GM19099 (cell line): ENCODE measurements around the gene CNTN4.

ENCODE experiments used
- POLR2A ChIP-seq: IDR thresholded peaks from 3 replicates; pipeline ENCODE4 v1.6.1; 2011; ENCODE audit warnings: low read depth; ENCODE audit not compliant: insufficient read length; ENCODE audit errors: extremely low read depth

CNTN4 gene

DNA sequence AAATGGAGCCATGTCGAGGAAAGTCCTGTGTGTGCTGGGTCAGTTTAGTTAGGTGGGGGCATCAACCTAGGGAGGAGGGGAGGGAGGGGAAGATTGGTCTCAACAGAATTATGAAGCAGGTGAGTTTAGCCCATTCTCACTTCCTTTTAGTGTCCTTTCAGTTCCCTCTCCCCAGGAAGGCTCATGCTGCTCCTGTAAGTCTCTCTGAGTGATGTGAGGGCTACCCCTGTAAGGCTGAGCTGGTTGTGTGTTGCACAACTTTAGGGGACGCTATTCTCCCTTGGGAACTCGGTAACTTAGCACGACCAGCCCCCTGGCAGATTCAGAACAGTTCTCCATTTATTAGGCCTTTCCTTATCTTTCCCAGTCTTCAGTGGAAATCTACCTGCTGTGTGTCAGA lies 990.4 kb downstream of the CNTN4 start:
- no peak for TF ChIP-seq POLR2A

DNA sequence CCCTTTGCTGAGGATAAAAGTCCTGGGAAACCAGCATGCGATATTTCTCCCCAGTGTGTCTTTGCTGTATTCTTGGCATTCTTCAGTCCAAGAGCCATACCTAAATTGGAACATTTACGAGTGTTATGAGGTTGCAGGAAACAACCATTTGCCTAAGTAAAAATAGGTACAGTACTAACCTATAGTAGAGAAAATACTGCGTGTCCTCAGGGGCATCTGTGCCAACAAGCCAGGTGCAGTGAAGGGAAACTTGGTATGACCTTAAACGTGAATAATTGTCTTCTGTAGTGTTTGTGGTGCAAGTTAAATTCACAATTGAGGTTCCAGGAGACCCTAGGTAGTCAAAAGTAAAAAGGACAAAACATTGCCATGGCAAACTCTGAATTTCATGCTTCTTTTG lies 999.3 kb downstream of the CNTN4 start:
- TF ChIP-seq POLR2A: no peak

DNA sequence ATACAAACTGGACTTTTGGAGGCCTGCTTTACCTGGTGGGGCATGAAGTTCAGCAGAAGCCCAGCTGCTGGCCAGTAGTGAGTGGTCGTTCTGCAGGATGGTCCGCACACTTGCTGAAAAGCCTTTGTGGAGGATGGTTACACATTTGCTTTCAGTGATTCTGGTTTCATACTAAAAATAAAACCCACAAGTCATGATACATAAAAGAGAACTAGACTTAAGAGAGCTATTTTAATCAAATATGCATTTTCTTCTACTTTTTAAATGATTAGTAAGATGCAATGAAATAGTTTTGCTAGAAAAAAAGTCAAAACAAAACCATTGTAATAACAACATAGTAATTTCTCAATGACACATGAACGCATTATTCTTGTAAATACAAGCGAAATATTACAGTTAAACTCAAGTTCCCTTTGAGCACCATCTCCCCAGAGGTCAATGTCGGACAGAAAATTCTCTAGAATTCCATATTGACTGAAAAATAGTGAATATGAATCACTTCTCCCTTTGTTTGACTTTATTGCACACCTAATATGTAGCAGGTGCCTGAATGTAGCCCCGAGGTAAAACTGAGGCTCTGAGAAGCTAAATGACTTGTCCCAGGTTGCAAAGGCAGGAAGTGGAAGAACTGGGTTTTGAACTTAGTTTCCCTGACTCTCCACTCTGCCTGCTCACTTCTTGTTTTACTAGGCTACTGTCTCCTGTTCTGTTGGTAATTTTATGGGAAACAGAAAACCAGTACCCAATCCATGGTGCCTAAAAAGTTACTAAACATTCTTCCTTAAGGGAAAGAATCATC lies 1003.2 kb downstream of the CNTN4 start:
- TF ChIP-seq POLR2A: no peak

DNA sequence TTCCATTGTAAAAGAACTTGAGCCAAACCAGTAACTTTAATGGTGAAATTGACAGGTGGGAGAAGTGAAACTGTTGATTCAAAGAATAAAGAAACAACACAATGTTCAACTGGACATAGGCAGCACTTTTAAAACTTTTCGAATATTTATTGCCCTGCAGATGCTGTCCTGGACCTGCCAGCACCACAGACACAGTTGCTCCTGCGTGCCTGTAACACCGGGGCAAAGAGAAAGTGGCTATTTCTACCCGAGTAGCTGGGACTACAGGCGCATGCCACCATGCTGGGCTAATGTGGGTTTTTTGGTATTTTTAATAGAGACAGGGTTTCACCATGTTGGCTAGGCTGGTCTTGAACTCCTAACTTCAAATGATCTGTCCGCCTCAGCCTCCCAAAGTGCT lies 1004.1 kb downstream of the CNTN4 start:
- TF ChIP-seq POLR2A: no peak

DNA sequence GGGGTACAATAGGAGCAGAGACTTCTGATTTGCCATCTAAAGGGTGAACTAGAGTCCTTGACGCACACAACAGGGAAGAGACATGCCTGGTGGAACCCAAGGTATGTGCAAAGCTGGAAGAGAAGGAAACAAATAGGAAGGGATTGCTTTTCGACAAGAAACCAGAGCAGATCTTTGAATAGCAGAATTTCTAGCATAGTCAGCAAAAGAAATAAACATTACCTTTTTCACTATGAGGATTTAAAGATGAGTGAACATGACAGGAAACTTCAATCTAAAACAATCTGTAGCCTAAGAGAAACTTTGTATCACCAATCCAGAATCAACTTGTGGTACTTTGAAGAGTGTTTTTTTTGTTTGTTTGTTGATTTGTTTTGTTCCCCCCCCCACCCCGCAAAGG lies 1006.6 kb downstream of the CNTN4 start:
- no peak for TF ChIP-seq POLR2A

DNA sequence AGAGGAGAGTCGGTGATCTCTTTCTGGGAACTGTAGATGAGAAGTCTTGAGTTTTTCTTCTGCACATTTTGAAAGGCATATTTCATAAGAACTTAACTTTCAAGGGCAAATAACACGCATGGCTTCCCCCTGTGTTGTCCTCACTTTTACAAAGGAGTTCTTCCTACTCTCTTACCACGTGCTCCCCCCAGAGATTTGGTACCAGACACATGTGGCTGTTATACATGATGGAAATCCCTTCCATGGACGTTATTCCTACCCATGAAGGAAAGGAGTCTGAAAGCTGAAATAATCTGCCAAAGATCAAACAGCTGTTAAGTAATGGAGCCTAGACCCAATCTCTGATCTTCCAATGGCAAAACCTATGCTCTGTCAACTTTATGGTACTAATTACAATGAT lies 1007.1 kb downstream of the CNTN4 start:
- TF ChIP-seq POLR2A: no peak

DNA sequence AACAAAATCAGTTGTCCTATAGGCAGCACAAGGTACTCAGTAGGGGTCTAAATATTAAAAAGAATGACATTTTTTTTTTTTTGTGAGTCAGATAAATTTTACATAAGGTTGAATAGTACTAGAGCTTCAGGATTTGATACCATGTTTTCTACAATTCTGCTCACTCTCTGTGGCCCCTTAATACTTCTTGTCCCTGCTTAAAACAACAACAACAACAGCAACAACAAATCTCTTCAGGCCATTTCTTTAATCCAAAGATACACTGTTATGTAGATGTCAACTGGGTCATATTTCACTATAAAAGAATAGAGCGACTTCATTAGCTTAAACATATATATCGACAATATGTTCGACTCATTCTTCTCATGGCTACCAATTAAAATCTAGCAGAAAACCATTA lies 1008.5 kb downstream of the CNTN4 start:
- no peak for TF ChIP-seq POLR2A
